Measurements from ENCODE around the gene HRH3.

HRH3 gene

DNA sequence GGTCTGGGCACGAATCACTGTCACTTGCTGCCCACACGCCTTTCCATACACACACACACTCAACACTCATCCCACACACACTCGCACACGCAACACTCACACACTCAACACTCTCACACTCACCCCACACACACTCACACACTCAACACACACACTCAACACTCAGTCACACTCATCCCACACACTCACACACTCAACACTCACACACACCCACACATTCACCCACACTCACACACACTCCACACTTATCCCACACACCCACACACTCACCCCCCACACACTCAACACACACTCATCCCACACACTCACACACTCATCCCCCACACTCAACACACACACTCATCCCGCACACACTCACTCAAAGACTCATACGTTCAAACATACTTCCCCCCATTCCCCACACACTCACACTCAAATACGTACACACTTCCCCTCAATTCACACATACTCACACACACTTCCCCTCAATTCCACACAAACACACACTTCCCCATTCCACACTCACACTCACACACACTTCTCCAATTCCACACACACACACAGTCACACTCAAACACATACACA is 9.0 kb upstream of the HRH3 start:
- DNase-seq, result no peak

DNA sequence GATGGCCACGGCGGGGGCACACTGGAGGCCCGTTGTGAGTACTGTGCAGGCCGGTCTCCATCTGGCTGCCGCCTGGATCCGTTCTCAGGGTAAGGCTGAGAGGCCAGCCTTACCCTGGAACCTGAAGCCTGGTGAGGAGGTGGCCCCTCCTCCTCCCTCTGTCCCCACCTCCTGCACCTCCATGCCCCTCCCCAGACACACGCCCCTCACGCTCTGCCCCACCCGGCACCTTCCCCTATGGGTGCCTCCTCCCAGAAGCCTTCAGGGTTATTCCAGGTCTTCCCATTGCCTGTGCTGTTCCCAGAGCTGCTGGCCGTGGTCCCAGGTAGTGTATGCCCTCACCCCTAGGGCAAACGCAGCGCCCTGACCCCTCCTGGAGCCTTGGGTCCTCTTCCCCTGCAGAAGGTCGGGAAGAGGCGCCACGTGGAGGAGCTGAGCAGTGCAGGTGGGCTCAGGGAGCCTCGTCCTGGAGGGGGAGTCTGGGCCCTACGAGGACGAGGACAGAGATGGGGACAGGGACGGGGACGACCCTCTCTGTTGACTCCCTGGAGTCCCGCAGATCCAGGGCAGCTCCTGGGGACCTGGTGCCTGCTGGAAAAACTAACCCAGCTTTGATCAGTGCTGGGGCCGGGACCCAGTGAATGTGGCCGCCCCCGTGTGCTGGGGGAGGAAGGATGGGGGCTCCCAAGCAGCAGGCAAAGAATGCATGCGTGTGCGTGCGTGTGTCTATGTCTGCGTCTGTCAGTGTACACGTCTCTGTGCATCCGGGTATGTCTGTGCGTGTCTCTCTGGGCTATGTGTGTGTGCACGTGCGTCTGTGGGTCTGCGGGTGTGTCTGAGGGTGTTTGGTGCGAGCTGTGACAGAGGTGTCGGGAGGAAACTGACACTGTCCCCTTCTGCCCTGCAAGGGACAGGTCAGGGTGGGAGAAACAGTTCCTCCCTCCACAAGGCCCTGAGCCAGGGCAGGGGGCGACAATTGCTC is 8.2 kb upstream of the HRH3 start:
- no peak for DNase-seq

DNA sequence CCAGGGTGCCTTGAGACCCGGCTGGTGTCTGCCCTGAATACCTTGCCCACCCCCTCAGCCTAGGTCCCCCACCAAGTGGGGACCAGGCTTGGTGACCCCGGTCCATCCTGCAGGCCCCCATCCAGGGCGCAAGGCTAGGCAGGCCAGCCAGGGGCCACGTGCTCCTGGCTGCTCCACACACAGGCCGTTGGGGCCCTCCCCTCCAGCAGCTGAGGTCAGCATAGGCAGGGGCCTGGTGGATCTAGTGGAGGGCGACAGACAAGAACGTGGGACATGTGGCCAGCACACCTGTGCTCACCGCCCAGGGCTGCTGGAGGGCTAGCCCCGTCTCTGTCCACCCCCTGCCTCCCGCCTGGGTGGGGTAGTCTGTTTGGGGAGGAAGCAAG is 7.5 kb upstream of the HRH3 start:
- DNase-seq, result no peak

DNA sequence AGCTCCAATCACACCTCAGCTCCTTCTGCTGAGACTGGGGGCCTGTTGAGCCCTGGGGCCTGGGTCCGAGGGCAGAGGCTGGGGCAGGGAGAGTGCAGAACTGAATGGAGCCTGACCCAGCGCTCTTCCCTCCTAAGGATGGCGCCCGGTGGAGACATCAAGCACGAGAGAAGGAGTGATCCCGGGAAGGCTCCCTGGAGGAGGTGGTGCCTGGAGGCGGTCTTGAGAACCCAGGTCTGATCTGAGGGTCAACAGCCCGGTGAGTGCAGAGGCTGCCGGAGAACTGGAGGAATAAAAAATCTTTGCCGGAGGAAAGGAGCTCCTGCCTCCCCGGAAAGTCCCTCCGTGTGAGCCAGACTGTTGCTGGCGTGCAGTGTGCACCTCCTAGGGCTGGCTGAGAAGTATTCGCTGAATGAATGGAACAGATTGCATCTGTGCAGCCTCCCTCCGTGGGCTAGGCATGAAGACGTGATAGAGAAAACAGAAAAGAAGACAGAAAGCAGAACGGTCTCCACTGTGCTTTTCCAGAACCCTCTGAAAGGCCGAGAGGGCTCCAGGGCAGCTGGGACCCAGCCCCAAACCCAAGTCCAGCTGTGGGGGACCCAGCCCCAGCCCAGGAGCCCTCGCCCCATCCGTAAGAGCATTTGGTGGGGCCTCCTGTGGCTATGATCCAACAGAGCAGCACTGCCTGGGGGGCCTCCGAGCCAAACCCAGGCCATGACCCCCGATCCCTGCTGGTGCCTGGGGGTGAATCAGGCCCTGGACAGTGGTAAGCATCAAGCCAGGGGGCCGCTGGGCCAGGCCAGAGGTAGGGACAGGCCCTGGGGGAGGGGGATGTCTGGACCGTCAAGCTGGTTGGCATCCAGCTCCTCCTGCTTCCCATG is 6.9 kb upstream of the HRH3 start:
- DNase-seq, result no peak

DNA sequence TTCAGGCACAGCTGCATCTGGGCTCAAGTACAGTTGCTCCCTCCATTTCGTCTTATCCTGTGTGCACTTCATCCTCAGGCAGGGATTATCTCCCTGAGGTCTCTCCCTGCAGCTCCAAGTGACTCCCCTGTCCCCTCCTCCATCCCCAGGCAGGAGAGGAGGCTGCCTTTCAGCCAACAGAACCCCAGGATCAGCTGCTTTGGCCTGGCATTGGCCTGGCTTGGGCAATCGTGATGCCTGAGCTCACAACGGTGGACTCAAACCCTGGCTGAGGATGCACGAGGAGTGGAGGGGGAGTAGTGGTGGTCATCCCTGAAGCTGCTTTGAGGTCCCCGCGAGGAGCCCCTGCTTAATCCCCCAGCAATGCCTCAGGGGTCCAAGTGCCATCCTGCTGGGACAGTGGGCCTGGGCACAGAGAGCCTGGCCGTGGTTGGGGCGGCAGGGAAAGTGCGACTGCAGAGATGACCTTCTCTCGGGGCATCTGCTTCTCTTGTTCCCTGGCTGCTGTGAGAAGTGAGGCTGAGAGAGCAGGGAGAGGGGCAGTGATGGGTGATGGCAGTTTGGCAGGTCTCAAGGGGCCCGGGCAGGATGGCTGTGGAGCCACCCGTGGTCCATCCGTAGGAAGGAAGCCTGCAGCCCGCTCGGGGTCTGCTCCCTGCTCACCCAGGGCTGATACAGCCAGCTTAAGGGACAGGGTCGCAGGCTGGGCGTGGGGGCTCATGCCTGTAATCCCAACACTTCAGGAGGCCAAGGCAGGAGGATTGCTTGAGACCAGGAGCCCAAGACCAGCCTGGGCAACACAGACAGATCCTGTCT is 6.0 kb upstream of the HRH3 start:
- no peak for DNase-seq

DNA sequence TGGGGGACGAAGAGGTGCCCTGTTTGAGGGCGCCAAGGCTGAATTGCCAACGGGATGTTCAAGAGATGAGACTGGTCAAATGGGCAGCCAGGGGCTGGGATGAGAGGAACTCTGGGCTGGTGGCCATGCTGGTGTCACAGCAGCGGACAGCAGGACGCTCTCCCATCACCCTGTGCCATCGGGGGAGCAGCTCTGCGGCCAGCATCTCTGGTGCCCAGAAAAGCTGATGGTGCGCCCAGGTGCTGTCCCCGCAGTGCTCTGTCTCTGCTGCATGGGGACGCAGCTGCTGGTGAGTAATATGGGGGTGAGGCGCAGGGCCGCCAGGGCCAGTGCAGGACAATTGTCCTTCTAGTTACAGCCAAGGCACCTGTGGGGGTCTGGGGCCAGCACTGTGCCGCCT is 4.9 kb upstream of the HRH3 start:
- no peak for DNase-seq

DNA sequence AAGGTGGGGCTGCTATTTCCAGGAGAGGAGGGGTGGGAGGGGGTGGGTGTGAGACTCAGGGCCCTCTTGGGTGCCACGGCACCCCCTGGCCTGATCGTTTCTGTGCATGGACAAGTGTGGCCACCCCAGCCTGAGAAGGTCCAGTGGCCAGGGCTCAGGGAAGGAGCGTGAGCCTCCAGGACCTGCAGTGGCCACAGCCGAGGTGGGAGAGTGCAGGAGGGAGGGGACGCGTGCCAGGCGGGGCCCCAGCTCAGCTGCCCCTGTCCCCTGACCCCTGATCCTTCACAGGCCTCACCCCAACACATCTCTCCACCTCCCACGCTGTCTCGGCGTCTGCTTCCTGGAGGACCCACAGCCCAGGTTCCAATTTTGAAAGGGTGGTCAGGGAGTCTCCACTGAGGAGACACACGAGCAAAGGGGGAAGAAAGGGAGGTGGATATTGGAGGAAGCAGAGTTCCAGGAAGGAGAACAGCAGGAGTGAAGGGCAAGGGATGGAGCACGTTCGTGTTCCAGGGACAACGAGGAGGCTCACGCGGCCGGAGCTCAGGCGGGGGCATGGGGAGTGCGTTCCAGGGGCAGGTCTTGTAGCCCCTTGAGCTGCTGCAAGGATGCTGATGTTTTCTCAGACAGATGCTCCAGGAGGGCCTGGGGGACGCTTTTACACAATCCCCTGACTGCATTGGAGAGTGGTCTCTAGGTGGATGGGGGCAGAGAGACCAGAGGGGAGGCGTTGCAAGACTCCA is 4.2 kb upstream of the HRH3 start:
- DNase-seq, result no peak

DNA sequence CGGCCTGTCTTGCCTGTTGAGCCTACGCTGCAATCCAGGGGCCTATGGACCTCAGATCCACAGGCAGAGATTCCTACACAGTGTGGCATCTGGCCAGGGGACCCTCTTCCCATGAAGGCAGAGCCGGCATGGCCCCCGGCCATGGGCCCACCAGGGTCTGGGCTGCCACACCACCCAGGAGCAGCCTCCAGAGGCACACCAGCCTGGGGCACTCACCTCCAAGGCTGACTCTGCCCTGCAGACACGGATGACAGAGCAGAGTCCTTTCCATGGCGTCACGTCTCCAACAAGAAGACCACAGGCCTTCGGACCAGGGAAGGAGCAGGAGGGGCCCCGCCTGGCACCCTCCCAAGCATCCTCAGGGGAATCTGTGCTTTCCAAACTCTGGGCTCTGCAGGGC is 3.5 kb upstream of the HRH3 start:
- no peak for DNase-seq

DNA sequence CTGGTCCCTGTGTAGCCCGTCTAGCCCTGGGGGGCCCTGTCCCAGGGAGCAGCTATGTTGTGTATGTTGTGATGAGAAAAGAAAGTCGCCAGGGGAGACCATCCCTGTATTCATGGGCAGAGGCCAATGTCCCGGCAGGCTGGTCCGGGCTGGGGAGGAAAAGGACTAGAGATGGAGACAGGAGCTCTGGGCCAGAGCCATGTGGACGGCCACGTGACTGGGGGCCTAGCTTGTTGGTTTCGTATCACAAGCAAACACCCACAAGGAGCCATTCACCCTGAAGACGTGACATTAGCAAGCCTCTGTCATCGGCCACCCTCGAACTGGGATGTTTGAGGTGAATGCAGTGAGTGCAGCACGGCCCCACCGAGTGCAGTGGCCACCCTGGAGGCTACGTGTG is 2.9 kb upstream of the HRH3 start:
- DNase-seq, result no peak

DNA sequence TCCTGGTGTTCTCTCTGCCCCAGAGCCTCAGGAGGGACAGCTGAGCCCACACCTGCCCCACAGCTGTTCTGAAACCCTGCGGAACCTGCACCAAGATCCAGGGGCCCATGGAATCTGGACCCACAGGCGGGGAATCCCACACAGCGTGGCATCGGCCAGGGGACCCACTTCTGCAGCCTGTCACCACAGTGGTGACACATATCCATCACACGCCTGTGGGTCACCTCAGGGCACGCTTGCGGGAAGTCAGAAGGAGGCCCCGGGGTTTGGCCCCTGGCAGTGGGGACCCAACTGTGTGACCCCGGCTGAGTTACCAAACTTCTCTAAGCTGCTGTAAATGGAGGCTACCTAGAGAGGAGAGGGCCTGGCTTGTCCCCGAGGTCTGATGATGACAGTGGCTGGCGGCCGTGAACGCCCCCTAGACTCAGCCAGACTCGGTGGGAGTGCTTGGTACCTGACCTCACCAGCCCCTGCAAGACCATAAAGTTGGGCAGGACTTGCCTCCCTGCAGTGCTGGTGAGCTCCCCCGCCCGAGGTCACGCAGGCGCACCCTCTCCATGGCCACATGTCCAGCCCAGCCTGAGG is 2.3 kb upstream of the HRH3 start:
- DNase-seq, result no peak

DNA sequence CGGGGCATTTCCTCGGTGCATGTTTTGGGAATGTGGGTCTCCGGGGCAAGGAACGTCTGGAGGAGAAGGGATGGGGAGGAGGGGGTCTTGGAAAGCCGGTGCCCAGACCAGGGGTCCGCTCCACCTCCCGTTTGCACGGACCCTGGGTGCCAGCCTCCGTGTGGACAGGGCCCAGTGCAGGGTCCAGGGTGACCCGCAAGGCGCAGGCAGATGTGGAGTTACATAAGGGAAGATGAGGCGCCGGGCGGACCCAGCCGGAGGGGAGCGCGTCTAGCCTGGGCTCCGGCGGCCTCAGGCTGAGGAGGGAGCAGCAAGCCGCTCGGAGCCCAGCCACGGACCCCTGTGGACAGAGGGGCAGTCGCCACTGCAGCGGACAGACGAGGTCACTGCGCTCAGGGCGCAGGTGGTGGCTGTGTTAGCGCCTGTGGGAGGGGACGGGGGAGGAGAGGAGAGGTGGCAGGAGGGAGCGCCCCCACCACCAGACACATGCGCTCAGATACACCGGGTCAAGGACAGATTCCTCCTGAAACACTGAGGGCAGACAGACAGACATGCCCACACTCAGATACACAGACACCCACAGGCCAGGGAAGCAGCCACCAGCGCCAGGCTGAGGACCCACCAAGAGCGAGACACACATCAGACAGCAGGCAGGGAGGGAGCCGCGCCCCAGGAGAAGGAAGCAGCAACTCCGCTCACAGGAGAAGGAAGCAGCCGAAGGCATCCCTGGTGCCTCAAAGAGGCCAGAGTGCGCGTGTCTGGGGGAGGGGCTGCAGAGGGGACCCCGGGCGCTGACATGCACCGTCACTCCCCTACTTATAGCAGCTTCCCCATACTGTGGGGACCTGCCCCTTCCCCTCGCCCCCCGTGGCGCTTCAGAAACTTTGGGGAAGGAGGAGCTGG is 839 bp upstream of the HRH3 start:
- no peak for DNase-seq

DNA sequence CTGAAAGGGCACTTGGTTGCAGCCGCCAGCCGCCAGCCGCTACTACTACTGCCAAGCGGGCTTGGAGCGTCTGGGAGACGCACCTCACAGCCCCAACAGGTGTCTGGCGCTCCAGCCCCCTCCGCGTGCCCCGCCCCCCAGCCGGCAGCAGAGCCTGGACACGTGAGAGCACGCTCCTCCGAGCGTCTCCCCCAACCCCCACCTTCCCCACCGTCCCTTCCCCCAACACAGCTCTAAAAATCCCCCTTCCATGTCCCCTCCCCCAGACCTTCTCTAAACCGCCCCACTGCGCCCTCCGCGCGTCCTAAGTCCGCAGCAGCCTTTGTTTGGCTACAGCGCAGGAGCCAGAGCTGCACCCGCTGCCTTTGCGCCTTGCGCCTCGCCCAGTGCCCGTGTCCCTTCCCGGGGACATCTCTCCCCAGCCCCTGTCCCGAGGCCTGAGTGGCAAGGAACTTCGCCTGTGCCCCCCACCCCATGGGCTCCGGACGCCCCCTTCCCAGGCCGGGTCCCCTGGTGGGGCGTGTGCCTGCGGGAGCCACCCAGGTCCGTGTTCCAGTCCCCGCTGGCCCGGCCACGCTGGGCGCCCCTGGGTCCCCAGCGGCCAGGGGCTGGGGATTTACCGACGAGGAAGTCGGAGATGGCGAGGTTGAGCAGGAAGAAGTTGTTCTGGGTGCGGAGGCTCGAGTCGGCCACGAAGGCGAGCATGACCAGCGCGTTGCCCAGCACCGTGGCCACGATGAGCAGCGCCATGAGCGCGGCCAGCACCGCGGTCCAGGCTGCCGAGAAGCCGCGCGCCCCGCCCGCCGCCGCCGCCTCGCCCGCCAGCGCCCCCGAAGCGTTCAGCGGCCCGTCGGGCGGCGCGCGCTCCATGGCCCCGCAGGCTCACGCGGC is 732 bp downstream of the HRH3 start:
- DNase-seq, result no peak

DNA sequence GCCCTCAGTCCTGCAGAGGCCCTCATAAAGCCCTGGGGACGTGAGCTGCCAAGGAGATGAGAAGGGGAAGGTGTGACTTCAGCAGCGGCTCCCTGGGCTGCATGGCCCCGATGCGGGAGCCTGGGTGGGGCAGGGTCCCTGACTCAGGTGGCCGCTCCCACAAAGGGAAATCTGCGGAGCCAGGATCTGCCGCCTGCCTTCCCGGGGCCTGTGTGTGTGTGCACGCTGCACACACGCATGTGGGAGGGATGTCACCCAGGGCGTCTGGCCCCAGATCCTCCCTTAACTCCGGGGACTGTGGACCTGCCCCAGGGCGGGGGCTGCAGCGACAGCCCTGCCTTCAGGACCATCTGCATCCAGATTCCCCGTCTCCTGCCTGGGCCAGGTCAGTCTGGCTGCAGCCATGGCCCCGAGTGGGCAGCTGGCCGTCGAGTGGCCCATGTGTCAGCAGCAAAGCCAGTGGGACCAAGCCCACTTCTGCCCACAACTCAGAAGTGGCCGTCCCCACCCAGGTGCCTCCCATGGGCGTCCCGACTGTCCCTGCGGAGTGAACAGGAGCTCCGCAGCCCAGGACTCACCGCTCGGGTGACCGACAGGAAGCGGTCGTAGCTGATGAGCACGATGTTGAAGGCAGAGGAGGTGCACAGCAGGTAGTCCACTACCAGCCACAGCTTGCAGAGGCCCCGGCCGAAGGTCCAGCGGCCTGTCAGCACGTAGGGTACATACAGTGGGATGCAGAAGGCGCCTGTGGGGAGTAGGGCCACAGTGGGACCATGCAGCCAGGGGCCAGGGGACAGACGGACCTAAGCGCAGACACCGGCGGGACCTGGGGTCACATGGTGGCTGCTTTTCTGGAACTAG is 1.9 kb downstream of the HRH3 start:
- no peak for DNase-seq

DNA sequence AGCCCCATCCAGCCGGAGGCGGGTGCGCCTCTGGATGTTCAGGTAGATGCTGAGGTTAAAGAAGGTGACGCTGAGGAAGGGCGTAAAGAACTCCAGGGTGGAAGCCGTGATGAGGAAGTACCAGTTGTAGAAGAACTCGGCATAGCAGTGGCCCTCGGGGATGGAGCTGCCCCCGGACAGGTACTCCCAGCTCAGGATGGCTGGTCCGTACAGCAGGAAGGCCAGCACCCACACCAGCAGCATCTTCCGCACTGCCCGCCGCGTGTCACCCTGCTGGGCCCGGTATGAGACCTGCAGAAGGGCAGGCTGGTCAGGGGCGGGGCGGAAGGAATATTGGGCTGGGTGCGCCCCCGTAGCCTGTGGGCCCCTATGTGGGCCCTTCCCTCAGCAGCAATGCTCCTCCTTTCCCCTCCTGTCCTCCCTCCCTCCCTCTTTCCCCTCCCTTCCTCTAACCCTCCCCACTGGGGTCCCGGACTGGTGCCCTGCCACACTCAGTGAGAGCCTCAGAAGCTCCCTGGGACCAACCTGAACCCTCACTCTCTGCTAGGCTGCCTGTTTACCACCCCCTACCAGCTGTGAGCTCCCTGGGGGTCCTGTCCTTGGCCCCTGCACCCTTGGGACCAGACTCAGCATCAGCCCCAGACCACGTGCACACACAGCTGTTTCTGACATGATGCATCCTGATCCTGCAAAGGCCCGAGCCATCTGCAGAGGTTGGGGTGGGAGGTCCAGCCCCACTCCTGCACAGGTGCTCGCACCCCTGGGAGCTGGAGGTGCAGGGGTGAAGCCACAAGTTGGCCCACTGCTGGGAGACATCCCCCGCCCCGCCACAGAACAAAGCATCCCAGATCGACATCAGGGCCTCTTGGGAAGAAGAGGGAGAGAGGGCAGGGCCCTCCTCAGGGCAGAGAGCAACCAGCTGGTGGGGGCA is 3.2 kb downstream of the HRH3 start:
- DNase-seq, result no peak

DNA sequence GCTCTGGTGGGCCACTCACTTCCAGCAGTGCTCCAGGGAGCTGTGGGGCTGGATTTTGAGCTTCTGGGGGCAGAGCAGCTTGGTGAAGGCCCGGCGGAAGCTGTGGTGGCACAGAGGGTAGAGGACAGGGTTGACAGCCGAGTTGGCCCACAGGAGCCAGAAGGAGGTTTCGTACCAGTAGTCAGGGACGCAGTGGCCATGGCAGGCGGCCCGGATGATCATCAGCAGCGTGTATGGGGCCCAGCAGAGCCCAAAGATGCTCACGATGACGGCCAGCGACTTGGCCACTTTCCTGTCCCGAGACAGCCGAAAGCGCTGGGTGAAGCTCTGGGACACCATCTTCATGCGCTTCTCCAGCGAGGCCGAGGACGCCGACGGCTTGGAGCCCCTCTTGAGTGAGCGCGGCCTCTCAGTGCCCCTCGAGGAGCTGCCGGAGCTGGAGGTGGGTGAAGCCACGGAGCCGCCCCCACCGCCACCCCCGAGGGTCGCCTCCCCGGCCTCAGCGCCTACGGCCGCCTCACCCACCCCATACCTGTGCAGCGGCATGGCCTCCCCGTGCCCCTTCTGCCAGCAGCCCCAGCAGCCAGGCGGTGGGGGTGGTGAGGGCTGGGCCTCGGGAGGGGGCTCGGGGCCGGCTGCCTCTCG is 4.0 kb downstream of the HRH3 start:
- DNase-seq, result no peak

Measured in GOT3 (cell line).